Panc1 (cell line): ENCODE results near the gene POLR2B.

Experiments
- POLR2AphosphoS5 ChIP-seq: IDR thresholded peaks from 2 replicates; pipeline ENCODE4 v1.6.1; 2012; ENCODE audit warnings: mild to moderate bottlenecking, low read depth, low read length, moderate library complexity
- TF ChIP-seq, protein P1 (sequence below): fragments of 450-650 bp; IDR thresholded peaks from 2 replicates; pipeline ENCODE4 v1.5.1; 2017; ENCODE audit warnings: mild to moderate bottlenecking

DNA sequence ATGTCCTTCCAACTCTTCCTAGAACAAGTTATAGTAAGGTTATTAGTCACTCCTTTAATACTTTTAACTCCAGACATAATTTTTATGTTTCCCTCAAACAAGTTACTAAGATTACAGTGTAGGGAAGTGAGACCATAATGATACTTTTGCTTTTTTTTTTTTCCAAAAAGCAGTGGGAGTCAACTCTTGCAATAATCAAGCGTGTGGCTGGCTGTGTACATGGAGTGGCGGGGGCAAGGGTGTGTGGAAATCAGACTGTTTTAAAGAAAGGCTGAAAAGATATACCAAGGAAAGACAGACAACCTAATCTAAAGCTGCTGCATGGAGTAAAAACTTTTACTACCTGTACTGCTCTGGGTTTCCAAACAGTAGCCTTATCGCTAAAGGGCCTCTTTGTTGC is 5.4 kb upstream of the POLR2B start:
- TF ChIP-seq, protein P1, sequence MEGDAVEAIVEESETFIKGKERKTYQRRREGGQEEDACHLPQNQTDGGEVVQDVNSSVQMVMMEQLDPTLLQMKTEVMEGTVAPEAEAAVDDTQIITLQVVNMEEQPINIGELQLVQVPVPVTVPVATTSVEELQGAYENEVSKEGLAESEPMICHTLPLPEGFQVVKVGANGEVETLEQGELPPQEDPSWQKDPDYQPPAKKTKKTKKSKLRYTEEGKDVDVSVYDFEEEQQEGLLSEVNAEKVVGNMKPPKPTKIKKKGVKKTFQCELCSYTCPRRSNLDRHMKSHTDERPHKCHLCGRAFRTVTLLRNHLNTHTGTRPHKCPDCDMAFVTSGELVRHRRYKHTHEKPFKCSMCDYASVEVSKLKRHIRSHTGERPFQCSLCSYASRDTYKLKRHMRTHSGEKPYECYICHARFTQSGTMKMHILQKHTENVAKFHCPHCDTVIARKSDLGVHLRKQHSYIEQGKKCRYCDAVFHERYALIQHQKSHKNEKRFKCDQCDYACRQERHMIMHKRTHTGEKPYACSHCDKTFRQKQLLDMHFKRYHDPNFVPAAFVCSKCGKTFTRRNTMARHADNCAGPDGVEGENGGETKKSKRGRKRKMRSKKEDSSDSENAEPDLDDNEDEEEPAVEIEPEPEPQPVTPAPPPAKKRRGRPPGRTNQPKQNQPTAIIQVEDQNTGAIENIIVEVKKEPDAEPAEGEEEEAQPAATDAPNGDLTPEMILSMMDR, result no peak
- TF ChIP-seq POLR2AphosphoS5, result no peak
